Activated CD8-positive, alpha-beta memory T cell treated with anti-CD3 and anti-CD28 coated beads for 24 hours (primary cell): Measurements from ENCODE around the gene AGBL4.

ENCODE experiments used
- DNase-seq: peaks from one replicate; pipeline ENCODE4 v3.0.0-alpha.2; 2020

AGBL4 gene

GRCh38 chr1:48498096-48498791, 1525.5 kb downstream of the AGBL4 start:
- peak; percentile 84 for DNase-seq

DNA sequence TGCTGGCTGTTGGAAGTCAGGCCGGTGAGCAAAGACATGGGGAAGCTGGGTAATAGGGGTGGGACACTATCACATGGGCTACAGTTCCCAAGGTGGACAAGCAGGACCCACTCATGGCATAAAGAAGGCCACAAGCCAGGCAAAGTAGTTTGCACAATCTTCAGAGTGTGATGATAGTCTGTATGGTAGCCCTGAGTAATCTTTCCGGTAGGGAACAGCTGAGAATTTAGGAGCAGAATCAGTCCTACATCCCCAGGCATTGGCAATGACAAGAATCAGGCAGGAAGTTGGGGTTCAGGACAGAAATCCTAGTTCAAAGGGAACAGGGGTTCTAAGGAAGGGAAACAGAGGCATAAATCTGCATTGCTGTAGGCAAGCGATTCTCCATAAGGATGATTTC, 1527.8 kb downstream of the AGBL4 start:
- DNase-seq, result no peak

GRCh38 chr1:48495166-48495565, 1528.6 kb downstream of the AGBL4 start:
- no peak for DNase-seq

- DNase-seq, result no peak
Observed at GRCh38 chr1:48493970-48494769, 1529.6 kb downstream of the AGBL4 start.

DNA sequence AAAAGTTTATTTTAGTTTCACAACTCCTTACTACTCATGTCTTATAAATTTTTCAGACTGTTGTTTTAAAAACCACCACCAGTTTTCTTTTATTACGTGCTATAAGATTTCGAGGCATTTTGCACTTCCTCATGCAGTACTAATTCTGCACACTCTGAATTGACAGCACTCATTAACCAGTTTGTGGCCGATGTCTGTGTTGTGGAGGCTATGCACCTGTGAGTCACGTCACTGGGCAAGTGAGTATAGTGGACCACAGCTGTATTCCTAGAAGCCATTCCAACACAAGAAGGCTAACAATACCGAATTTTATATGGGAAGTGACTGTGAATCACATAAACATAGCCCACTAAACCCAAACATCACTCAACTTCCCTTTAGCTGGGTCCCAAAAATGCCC, 1530.7 kb downstream of the AGBL4 start:
- DNase-seq, result no peak

DNA sequence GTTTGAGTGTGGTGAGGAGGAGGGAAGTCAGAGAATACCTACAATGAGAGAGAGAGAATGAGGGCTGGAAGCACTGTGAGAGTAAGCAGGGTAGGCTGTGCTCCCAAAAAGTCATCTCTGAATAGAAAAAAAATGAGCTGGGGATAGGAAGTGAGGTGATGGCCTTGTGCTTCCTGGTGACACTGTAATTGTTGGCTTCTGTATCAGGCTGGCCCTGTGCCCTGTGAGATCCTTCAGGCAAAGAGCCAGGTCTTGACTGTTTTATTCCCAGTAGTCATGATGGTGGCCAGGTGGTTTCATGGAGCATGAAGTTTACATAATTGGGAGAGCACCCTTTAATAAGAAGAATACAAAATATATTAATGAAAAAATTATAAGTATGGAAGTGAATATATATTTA, 1531.4 kb downstream of the AGBL4 start:
- no peak for DNase-seq

GRCh38 chr1:48488721-48489120, 1535.0 kb downstream of the AGBL4 start:
- DNase-seq, result no peak
